OCI-LY7 (cell line): ENCODE measurements around the gene SLC13A2.

ENCODE experiments used
- CTCF ChIP-seq: fragments of 200-600 bp; sonication (generic); conservative IDR thresholded peaks from 2 replicates; pipeline ENCODE4 v1.5.1; 2014; ENCODE audit warnings: mild to moderate bottlenecking, antibody characterized with exemption, low read length, moderate library complexity, mixed read lengths
- EZH2phosphoT487 ChIP-seq: fragments of 200-600 bp; sonication (generic); IDR thresholded peaks from 2 replicates; pipeline ENCODE4 v1.6.1; 2018; ENCODE audit warnings: low read depth, borderline replicate concordance, mild to moderate bottlenecking, mixed run types, antibody characterized with exemption, low read length, moderate library complexity, mixed read lengths

- TF ChIP-seq CTCF = no peak
- TF ChIP-seq EZH2phosphoT487 = no peak
Observed at GRCh38 chr17:28482551-28483199, 9.2 kb downstream of the SLC13A2 start.
